Eye (tissue), 1 donor: Measurements from ENCODE around the gene UGT1A6.
A peak's percentile ranks its signal among the peaks of the same experiment; 100 is the strongest.

Source experiments
- DNase-seq: peaks from one replicate; pipeline ENCODE4 v3.0.0-alpha.2; 2015

UGT1A6 gene

GRCh38 chr2:233772153-233772552, 79.5 kb downstream of the UGT1A6 start:
- no peak for DNase-seq

GRCh38 chr2:233772583-233772982, 79.9 kb downstream of the UGT1A6 start:
- DNase-seq: no peak

GRCh38 chr2:233773854-233774253, 81.2 kb downstream of the UGT1A6 start:
- no peak for DNase-seq

- no peak for DNase-seq
Observed at GRCh38 chr2:233775414-233775813, 82.7 kb downstream of the UGT1A6 start.

- DNase-seq: no peak
Observed at GRCh38 chr2:233778030-233778429, 85.3 kb downstream of the UGT1A6 start, which contains the start of gene MROH2A. Gene MROH2A (plus strand): TSS chr2:233778330. CDS start chr2:233779359, 1,029 bp downstream.

GRCh38 chr2:233779722-233780121, 87.0 kb downstream of the UGT1A6 start:
- DNase-seq: no peak

GRCh38 chr2:233780771-233781170, 88.1 kb downstream of the UGT1A6 start:
- DNase-seq: no peak

- DNase-seq: no peak
Observed at GRCh38 chr2:233789554-233789953, 96.9 kb downstream of the UGT1A6 start.

GRCh38 chr2:233791151-233791882, 98.6 kb downstream of the UGT1A6 start:
- DNase-seq: no peak

- DNase-seq: no peak
Observed at GRCh38 chr2:233791883-233792329, 99.2 kb downstream of the UGT1A6 start.

GRCh38 chr2:233792720-233793119, 100.0 kb downstream of the UGT1A6 start:
- DNase-seq: no peak

GRCh38 chr2:233793465-233794127, 100.9 kb downstream of the UGT1A6 start:
- no peak for DNase-seq

- no peak for DNase-seq
Observed at GRCh38 chr2:233794128-233794658, 101.5 kb downstream of the UGT1A6 start.

GRCh38 chr2:233795735-233796171, 103.1 kb downstream of the UGT1A6 start:
- no peak for DNase-seq

GRCh38 chr2:233796254-233796653, 103.6 kb downstream of the UGT1A6 start:
- no peak for DNase-seq

GRCh38 chr2:233798335-233799086, 105.8 kb downstream of the UGT1A6 start:
- DNase-seq: no peak

- peak; percentile 7 for DNase-seq
Observed at GRCh38 chr2:233799087-233799665, 106.5 kb downstream of the UGT1A6 start.

GRCh38 chr2:233799716-233800115, 107.0 kb downstream of the UGT1A6 start:
- DNase-seq: no peak

GRCh38 chr2:233800208-233800607, 107.5 kb downstream of the UGT1A6 start:
- DNase-seq: no peak

- DNase-seq: no peak
Observed at GRCh38 chr2:233801357-233802131, 108.9 kb downstream of the UGT1A6 start.

GRCh38 chr2:233802132-233802815, 109.6 kb downstream of the UGT1A6 start:
- no peak for DNase-seq
